ENCODE measurements around the gene GRAMD2B. TPM values are rescaled to one million over a fixed set of nuclear protein-coding genes. Genes with fewer than 3 reads are reported as not detected.

Gene GRAMD2B
- total RNA-seq, 2 donors from 2014 or later: 41.1 to 45.0 TPM

- Histone ChIP-seq H3K36me3 (peaks cover 4% of the 10 kb centered on the region), H3K4me3 (no peak overlapping the region), H3K27ac (no peak overlapping the region), H3K4me1 (peaks cover 0 to 18% of the 10 kb centered on the region in 2 donors), H3K27me3 (no peaks in the 10 kb centered on the region), H3K9me3 (no peaks in the 10 kb centered on the region)
- TF ChIP-seq, protein P1, sequence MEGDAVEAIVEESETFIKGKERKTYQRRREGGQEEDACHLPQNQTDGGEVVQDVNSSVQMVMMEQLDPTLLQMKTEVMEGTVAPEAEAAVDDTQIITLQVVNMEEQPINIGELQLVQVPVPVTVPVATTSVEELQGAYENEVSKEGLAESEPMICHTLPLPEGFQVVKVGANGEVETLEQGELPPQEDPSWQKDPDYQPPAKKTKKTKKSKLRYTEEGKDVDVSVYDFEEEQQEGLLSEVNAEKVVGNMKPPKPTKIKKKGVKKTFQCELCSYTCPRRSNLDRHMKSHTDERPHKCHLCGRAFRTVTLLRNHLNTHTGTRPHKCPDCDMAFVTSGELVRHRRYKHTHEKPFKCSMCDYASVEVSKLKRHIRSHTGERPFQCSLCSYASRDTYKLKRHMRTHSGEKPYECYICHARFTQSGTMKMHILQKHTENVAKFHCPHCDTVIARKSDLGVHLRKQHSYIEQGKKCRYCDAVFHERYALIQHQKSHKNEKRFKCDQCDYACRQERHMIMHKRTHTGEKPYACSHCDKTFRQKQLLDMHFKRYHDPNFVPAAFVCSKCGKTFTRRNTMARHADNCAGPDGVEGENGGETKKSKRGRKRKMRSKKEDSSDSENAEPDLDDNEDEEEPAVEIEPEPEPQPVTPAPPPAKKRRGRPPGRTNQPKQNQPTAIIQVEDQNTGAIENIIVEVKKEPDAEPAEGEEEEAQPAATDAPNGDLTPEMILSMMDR (IDR thresholded peaks at IDR 0.05): no peak
- no peak for DNase-seq (ENCODE audit: low spot score)
These were observed 76.1 kb downstream of the GRAMD2B start for GRCh38 chr5:126499278-126499677.

GRCh38 chr5:126499853-126500342 is 76.7 kb downstream of the GRAMD2B start:
- H3K9me3 ChIP-seq: no peaks in the 10 kb centered on the region
- H3K4me1 ChIP-seq: peaks cover 0 to 23% of the 10 kb centered on the region in 2 donors
- no peaks in the 10 kb centered on the region for H3K36me3 ChIP-seq
- H3K4me3 ChIP-seq: no peak overlapping the region
- H3K27ac ChIP-seq: no peak overlapping the region
- DNase-seq (ENCODE audit: low spot score): no peak
- H3K27me3 ChIP-seq: no peaks in the 10 kb centered on the region
- TF ChIP-seq, protein P1 (IDR thresholded peaks at IDR 0.05): peak in 1 of 2 donors; percentile 61

- Histone ChIP-seq H3K4me3 (no peak overlapping the region), H3K4me1 (peaks cover 0 to 24% of the 10 kb centered on the region in 2 donors), H3K9me3 (no peaks in the 10 kb centered on the region), H3K27me3 (no peaks in the 10 kb centered on the region), H3K27ac (no peak overlapping the region), H3K36me3 (no peaks in the 10 kb centered on the region)
- no peak for DNase-seq (ENCODE audit: low spot score)
- TF ChIP-seq, protein P1 (IDR thresholded peaks at IDR 0.05): no peak
These were observed 78.2 kb downstream of the GRAMD2B start for GRCh38 chr5:126501448-126501847.

- H3K27me3 ChIP-seq: no peaks in the 10 kb centered on the region
- H3K27ac ChIP-seq: peak overlapping the region; percentile 61 to 75
- no peaks in the 10 kb centered on the region for H3K36me3 ChIP-seq
- peaks cover 0 to 33% of the 10 kb centered on the region in 2 donors for H3K4me1 ChIP-seq
- no peaks in the 10 kb centered on the region for H3K9me3 ChIP-seq
- H3K4me3 ChIP-seq: no peak overlapping the region
- TF ChIP-seq, protein P1 (IDR thresholded peaks at IDR 0.05): no peak
- peak; percentile 79 for DNase-seq (ENCODE audit: low spot score)
These were observed 80.4 kb downstream of the GRAMD2B start for GRCh38 chr5:126503602-126504104.

DNA sequence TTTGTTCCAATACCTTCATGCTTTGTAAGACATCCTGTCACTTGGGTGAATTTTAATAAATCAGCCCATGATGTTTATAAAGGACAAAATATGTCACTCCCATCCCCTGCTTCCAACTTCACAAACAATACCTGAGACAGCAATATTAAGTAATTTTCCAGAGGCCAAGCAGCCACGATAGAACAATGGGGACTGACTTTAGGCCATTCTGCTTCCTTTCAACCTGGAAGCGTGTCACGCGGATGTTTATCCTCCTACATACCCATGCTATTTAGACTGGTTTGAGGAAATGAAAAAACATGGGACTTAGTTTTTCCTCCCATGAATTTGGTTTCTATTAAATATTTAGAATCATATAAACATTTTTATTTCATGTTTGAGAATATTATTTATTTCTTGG is 82.9 kb downstream of the GRAMD2B start:
- Histone ChIP-seq H3K27ac (peak overlapping the region; percentile 52 to 61), H3K36me3 (no peaks in the 10 kb centered on the region), H3K9me3 (no peaks in the 10 kb centered on the region), H3K27me3 (no peaks in the 10 kb centered on the region), H3K4me3 (no peak overlapping the region), H3K4me1 (peaks cover 0 to 47% of the 10 kb centered on the region in 2 donors)
- TF ChIP-seq, protein P1 (IDR thresholded peaks at IDR 0.05): no peak
- no peak for DNase-seq (ENCODE audit: low spot score)

All from right atrium auricular region (tissue), 2 donors.